K562 (cell line): ENCODE data around the gene ZBTB24. TPM values are rescaled to one million over a fixed set of nuclear protein-coding genes. Genes with fewer than 3 reads are reported as not detected.

Experiments used
- BRF2 ChIP-seq: IDR thresholded peaks from 3 replicates; pipeline ENCODE4 v1.6.1; 2011; ENCODE audit warnings: borderline replicate concordance, mild to moderate bottlenecking; ENCODE audit not compliant: insufficient read length, insufficient read depth
- LEF1 ChIP-seq: fragments of 450-650 bp; IDR thresholded peaks from 2 replicates; pipeline ENCODE4 v1.6.1; 2016; ENCODE audit warnings: mild to moderate bottlenecking
- MGA ChIP-seq: fragments of 450-650 bp; IDR thresholded peaks from 2 replicates; pipeline ENCODE4 v1.6.1; 2016; ENCODE audit warnings: mild to moderate bottlenecking, moderate library complexity
- MNT ChIP-seq, 2 experiments: fragments of 450-650 bp; conservative IDR thresholded peaks; 2 replicates each; pipeline ENCODE4 v1.6.1; 2017; ENCODE audit warnings: mild to moderate bottlenecking in 2 of 2, moderate library complexity in 2 of 2
- RBM34 ChIP-seq: fragments of 200-400 bp; formaldehyde crosslinking; IDR thresholded peaks from 2 replicates; pipeline ENCODE4 v1.6.1; 2018; ENCODE audit warnings: low read length, borderline replicate concordance; ENCODE audit not compliant: insufficient read depth
- RFX1 ChIP-seq: fragments of 450-650 bp; IDR thresholded peaks from 2 replicates; pipeline ENCODE4 v1.6.1; 2016; ENCODE audit warnings: mild to moderate bottlenecking, moderate library complexity
- THRA ChIP-seq: fragments of 450-650 bp; IDR thresholded peaks from 2 replicates; pipeline ENCODE4 v1.6.1; 2017; ENCODE audit warnings: mild to moderate bottlenecking, moderate library complexity
- ZNF354B ChIP-seq: fragments of 250-450 bp; sonication (Bioruptor Pico); IDR thresholded peaks from 2 replicates; pipeline ENCODE4 v1.4.0; 2020
- polyA plus RNA-seq, 8 experiments: library from polyadenylated mRNA; depleted of rRNA in 4 of 8; stranded (reverse) in 5 of 8; unstranded in 3 of 8; fragments of >200 nt; fragmentation: Nextera tagmentation in 2 of 8; fragmentation: Illumina TruSeq in 1 of 8; extraction: Ambion mirVana in 2 of 8; extraction: Trizol in 1 of 8; gene quantifications; 2 replicates each; pipeline versions ENCODE4 v1.2.1 to v1.2.3, GENCODE V29; 2011 to 2014; ENCODE audit warnings: inconsistent platforms in 1 of 8, missing spikeins in 1 of 8
- total RNA-seq, 7 experiments: library from RNA; depleted of rRNA in 6 of 7; stranded (reverse); fragments of >200 nt in 6 of 7; fragmentation: Illumina TruSeq in 2 of 7; extraction: Trizol in 2 of 7; gene quantifications; 2 replicates each; pipeline versions ENCODE4 v1.2.1 to v1.2.3, GENCODE V29; 2011 to 2021; ENCODE audit warnings: low replicate concordance in 1 of 7

Gene ZBTB24
- total and polyA plus RNA-seq, 9 of the 15 experiments (the other 6 are each of a cell fraction or from before 2014, with no cell fraction given) = 2.0 to 16.7 (median 8.3) TPM

GRCh38 chr6:109440331-109441068, 42.5 kb downstream of the ZBTB24 start, which contains the start of the genes PPIL6 and SMPD2 (continued):
- TF ChIP-seq MGA = peak; percentile 100
- peak; percentile 74 to 85 for TF ChIP-seq MNT (conservative IDR thresholded peaks at IDR 0.05)
- no peak for TF ChIP-seq ZNF354B (CRISPR knock-in tag)
- peak; percentile 78 for TF ChIP-seq RFX1
- TF ChIP-seq LEF1 = no peak
- 0 out of 2 replicates have a peak, but pooled peaks have one; percentile 44 for TF ChIP-seq RBM34
- TF ChIP-seq BRF2 = no peak
- no peak for TF ChIP-seq THRA
